Measurements from ENCODE around the gene LCK. TPM values are rescaled to one million over a fixed set of nuclear protein-coding genes. Genes with fewer than 3 reads are reported as not detected.

Gene LCK
- total RNA-seq, 6 experiments from 2014 or later: 0.73 to 1.7 (median 1.1) TPM

DNA sequence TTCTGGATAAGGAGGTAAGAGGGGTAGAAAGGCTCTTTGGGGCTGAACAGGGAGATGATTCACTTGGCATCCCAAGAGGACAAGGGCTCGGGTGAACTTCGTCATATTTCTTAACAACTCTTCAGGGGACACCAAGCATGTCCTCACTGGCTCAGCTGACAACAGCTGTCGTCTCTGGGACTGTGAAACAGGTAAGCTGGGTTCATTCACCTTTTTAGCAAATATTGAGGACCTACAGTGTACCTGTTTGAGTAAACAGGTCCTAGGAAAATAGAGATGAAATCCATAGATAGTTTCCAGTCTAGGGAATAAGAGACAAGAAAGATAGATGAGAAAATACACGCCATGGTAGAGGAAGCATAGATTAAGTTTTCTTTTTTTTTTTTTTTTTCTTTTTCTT, 26.8 kb upstream of the LCK start:
- H3K27me3 ChIP-seq: no peaks in the 10 kb centered on the region
- intact Hi-C loops (cut with DNase I): no loop called here
- no peak for TF ChIP-seq POLR2A (IDR thresholded peaks at IDR 0.05)
- TF ChIP-seq, protein P1, sequence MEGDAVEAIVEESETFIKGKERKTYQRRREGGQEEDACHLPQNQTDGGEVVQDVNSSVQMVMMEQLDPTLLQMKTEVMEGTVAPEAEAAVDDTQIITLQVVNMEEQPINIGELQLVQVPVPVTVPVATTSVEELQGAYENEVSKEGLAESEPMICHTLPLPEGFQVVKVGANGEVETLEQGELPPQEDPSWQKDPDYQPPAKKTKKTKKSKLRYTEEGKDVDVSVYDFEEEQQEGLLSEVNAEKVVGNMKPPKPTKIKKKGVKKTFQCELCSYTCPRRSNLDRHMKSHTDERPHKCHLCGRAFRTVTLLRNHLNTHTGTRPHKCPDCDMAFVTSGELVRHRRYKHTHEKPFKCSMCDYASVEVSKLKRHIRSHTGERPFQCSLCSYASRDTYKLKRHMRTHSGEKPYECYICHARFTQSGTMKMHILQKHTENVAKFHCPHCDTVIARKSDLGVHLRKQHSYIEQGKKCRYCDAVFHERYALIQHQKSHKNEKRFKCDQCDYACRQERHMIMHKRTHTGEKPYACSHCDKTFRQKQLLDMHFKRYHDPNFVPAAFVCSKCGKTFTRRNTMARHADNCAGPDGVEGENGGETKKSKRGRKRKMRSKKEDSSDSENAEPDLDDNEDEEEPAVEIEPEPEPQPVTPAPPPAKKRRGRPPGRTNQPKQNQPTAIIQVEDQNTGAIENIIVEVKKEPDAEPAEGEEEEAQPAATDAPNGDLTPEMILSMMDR (IDR thresholded peaks at IDR 0.05): no peak
- H3K4me3 ChIP-seq: no peak overlapping the region
- 31% methylated on average over 4 of the region's 4 CpGs for WGBS (ENCODE audit: insufficient coverage, low coverage, low lambda C conversion rate, missing lambda C conversion rate)
- no peak for DNase-seq
- H3K36me3 ChIP-seq: peaks cover 0 to 47% (median 24%) of the 10 kb centered on the region in 4 donors
- no peaks in the 10 kb centered on the region for H3K9me3 ChIP-seq
- H3K27ac ChIP-seq: peak overlapping the region in 2 of 3 donors; percentile 74 to 81
- ATAC-seq: peak; percentile 50 to 73 (median 60)
- peaks cover 0 to 30% (median 15%) of the 10 kb centered on the region in 4 donors for H3K4me1 ChIP-seq

DNA sequence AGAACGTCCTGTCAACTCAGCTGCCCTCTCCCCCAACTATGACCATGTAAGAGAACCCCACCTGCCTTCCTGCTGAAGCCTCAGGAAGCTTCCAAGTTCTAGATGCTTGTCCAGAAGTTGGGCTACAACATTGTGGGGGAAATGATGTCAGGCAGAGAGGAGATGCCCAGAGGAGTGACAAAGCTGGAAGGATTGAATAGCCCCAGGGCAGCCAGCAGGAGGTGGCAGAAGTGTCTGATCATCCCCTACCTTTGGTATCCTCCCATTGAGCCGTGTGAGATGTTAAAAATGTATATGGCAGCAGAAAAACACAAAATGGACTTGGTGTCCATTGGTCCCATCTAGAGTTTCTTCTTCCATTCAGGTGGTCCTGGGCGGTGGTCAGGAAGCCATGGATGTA, 22.3 kb upstream of the LCK start:
- Histone ChIP-seq H3K9me3 (no peaks in the 10 kb centered on the region), H3K4me1 (peaks cover 0 to 11% (median 3%) of the 10 kb centered on the region in 4 donors), H3K36me3 (peaks cover 0 to 74% (median 39%) of the 10 kb centered on the region in 4 donors), H3K27me3 (no peaks in the 10 kb centered on the region), H3K4me3 (no peak overlapping the region), H3K27ac (no peak overlapping the region)
- TF ChIP-seq, protein P1 (IDR thresholded peaks at IDR 0.05): no peak
- TF ChIP-seq POLR2A (IDR thresholded peaks at IDR 0.05): no peak
- WGBS (ENCODE audit: insufficient coverage, low coverage, low lambda C conversion rate, missing lambda C conversion rate): 83% methylated on average over 2 of the region's 3 CpGs
- intact Hi-C loops (cut with DNase I): no loop called here
- DNase-seq (no peak), ATAC-seq (no peak)

DNA sequence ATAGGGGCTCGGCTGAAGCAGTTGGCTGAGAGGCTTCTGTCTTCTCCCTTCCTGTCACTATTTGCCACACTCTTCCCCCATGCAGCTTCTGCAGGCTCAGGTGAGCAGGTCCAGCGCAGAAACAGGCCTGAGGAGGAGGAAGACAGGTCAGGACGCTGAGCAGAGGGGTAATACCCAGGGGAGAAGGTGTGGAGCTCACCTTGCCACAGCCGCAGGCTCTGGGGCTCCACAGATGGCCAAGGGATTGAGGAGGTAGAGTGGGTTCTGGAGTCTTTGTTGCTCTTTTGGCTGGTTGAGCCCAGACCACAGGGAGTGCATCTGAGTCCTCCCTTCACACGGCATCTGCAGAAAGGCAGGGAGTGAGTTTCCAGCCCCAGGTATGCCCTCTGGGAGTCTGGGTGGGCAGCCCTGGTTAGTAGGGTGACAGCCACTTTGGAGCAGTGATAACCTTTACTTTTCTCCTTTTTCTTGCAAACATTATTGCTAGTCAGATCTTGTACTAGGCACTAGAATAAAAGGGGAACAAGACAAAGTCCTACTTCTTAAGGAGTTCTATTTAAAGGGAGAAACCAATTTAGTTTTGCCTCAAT, 19.1 kb upstream of the LCK start:
- H3K36me3 ChIP-seq: peaks cover 0 to 51% (median 26%) of the 10 kb centered on the region in 4 donors
- no peak overlapping the region for H3K27ac ChIP-seq
- no peaks in the 10 kb centered on the region for H3K9me3 ChIP-seq
- no peaks in the 10 kb centered on the region for H3K4me1 ChIP-seq
- TF ChIP-seq, protein P1 (IDR thresholded peaks at IDR 0.05): no peak
- no peak for TF ChIP-seq POLR2A (IDR thresholded peaks at IDR 0.05)
- WGBS (ENCODE audit: insufficient coverage, low coverage, low lambda C conversion rate, missing lambda C conversion rate): no CpG with 5 or more reads among the region's 5 CpGs
- ATAC-seq: peak in 1 of 4 donors; percentile 10
- H3K4me3 ChIP-seq: no peak overlapping the region
- H3K27me3 ChIP-seq: no peaks in the 10 kb centered on the region
- DNase-seq: no peak
- intact Hi-C loops (cut with DNase I): loop anchor here in 1 of 2 donors (10.0 kb wide), 1 partner anchor 73 kb away; no protein-coding TSS in a partner anchor

DNA sequence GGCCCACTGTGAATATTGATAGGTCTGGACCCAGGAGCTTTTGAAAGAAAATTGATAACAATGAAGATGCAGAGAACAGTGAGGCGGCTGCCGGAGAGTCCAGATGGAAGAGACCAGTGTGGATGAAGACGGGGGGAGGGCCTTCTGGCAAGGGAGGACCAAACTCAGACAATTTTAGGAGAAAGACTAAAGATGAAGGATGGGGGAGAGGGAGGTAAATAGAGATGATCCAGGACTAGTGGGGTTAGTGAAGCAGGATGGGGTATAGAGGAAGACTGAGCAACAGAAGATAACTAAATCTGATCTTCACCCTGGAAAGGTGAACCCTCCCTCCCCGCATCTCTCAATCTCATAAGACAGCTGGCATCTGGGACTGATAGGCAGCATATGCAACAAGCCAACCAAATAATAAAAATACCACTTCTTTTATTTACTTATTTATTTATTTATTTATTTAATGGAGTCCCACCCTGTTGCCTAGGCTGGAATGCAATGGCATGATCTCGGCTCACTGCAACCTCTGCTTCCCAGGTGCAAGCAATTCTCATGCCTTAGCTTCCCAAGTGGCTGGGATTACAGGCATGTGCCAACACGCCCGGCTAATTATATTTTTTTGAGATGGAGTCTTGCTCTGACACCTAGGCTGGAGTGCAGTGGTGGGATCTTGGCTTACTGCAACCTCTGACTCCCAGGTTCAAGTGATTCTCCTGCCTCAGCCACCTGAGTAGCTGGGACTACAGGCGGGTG, 18.3 kb upstream of the LCK start:
- no peak overlapping the region for H3K27ac ChIP-seq
- no peak overlapping the region for H3K4me3 ChIP-seq
- intact Hi-C loops (cut with DNase I): loop anchor here in 1 of 2 donors (10.0 kb wide), 1 partner anchor 72 kb away; no protein-coding TSS in a partner anchor
- 80% methylated on average over 7 of the region's 8 CpGs for WGBS (ENCODE audit: insufficient coverage, low coverage, low lambda C conversion rate, missing lambda C conversion rate)
- H3K4me1 ChIP-seq: no peaks in the 10 kb centered on the region
- ATAC-seq (no peak), DNase-seq (no peak)
- no peaks in the 10 kb centered on the region for H3K9me3 ChIP-seq
- no peaks in the 10 kb centered on the region for H3K27me3 ChIP-seq
- H3K36me3 ChIP-seq: peaks cover 0 to 43% (median 23%) of the 10 kb centered on the region in 4 donors
- TF ChIP-seq POLR2A (IDR thresholded peaks at IDR 0.05): no peak
- TF ChIP-seq, protein P1 (IDR thresholded peaks at IDR 0.05): no peak
